HG03342 (cell line): ENCODE measurements around the gene FBXO11.

Source experiments
- ATAC-seq: cut with Tn5 transposase; IDR thresholded peaks from one replicate; pipeline ENCODE4 v1.9.1; 2021; ENCODE audit warnings: mild to moderate bottlenecking, moderate library complexity; ENCODE audit not compliant: unreplicated experiment

The FBXO11 gene

DNA sequence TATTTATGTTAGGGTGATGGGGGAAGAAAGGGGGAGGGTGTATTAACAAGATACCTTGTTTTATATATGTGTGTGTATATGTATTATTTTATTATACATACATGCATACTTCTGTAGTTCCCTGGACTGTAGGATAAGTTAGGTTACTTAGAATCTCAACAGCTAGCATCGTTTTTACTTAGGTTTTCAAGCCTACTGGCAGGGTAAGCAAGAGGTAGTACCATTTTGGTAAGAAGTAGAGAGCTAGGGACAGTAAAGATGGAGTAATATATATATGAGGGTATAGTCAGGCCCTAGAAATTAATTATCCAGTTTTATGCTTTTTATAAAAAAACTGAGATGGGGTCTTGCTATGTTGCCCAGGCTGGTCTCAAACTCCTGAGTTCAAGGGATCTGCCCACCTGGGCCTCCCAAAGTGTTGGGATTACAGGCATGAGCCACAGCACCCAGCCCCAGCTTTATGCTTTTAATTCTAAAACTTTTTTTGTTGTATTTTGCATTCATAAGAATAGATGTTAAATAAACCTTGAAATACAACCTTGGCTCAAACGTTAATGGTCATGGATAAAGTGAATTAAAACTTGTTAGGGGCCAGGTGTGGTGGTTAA, 110.1 kb downstream of the FBXO11 start:
- no peak for ATAC-seq

DNA sequence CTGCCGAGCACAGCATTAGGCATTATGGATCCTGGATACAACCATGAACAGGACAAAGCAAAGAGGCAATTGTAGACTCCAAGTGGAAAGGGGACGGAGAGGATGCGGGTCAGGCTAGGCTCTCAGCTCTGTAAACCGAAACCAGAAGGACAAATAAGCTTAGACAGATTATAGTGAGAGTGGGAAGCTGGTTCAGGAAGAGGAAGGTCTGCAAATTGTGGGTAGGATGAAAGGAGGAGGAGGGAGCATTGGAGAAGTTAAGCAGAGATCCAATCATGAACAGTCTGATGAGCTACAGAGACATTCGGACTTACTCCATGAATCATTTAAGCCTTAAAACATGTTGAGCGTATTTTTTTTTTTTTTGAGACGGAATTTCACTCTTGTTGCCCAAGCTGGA, 120.3 kb downstream of the FBXO11 start:
- no peak for ATAC-seq

DNA sequence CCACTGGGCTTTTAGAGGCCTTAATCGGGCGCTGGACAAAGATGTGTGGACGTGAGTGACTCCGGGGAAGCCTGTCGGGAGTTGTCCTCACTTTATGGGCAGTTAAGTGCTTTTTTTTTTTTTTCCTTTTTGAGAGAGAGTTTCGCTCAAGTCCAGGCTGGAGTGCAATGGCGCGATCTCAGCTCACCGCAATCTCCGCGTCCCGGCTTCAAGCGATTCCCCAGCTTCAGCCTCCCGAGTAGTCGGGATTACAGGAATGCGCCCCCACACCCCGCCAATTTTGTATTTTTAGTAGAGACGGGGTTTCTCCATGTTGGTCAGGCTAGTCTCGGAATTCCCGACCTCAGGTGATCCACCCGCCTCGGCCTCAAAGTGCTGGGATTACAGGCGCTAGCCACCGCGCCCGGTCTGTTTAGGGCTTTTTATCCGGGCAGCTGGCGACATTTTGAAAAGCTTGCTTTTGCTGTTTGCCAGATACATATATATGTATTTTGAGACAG, 121.9 kb downstream of the FBXO11 start:
- no peak for ATAC-seq

DNA sequence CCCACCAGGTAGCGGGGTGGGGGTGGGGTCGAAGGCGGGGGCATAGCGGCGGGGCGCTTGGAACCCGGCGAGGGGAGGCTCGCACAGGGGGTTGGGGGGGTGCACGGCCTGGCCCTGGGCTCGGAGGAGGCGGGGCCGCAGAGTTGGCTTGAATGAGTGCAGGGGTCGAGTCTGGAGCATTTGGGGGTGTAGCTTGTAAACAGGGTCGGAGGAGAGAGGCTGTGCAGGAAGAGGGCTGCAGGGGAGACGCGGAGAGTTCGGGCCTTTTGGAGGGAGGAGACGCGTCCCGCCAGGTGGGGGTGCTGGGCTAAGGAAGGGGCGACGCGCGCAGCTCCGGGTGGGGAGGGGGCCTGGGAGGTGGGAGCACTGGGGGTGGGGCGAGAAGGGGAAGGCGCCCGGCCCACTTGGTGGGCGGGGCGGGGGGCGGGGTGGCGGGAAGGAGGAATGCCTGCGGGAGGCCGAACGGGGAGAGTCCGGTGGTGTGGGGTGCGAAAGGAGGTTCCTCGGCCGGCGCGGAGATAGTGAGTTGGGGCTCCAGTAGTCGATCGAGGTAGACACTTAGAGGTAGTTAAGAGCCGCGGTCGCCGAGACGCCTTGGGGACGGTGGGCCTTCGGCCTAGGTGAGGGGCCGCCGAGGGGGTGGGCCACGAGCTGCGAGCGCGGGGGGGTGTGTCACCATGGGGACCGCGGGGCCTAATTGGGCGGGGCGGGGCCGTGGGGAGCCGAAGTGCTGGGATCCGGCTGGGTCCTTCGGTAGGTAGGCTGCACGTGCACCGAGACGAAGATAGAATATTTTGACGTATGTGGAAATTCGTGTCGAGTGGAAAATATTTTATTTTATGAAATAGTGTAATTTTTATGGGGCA, 122.6 kb downstream of the FBXO11 start:
- peak; percentile 28 for ATAC-seq

DNA sequence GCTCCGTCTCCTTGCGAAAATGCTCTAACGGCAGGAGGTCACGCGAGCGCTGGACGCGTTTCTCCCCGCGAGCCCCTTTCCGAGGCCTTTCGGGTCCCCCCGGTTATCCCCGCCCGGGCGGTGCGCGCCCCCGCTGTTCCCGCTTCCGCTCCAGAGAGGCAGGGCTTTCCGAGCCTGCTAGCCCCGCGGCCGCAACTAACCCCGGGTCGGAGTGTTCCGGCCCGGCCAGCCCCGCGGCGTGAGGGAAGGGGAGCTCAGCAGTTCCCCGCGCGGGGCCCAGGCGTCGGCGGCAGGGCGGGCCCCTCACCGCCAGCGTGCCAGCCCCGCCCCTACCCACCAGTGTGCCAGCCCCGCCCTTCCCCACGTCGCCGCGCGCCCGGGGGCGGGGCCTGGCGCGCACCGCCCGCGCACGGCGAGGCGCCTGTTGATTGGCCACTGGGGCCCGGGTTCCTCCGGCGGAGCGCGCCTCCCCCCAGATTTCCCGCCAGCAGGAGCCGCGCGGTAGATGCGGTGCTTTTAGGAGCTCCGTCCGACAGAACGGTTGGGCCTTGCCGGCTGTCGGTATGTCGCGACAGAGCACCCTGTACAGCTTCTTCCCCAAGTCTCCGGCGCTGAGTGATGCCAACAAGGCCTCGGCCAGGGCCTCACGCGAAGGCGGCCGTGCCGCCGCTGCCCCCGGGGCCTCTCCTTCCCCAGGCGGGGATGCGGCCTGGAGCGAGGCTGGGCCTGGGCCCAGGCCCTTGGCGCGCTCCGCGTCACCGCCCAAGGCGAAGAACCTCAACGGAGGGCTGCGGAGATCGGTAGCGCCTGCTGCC, 123.4 kb downstream of the FBXO11 start, which contains the start of gene MSH6:
TSS of gene MSH6 (plus strand) at position 475 of the 815 bp plus-strand sequence. CDS start at position 564, 89 bp downstream.
- ATAC-seq, result peak; percentile 81

DNA sequence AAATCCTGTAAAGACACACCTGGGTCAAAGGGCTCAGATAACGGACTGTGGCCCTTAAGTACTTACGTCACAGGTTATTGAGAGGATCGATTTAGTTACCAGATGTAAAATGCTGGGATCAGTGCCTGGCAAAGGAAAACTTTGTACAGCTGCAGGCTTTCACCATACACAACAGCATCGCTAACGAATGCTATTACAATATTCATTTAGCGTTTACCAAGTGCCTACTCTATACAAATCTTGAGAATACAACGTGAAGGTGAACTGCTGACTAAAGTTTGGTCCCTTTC, 124.0 kb downstream of the FBXO11 start:
- ATAC-seq, result no peak

DNA sequence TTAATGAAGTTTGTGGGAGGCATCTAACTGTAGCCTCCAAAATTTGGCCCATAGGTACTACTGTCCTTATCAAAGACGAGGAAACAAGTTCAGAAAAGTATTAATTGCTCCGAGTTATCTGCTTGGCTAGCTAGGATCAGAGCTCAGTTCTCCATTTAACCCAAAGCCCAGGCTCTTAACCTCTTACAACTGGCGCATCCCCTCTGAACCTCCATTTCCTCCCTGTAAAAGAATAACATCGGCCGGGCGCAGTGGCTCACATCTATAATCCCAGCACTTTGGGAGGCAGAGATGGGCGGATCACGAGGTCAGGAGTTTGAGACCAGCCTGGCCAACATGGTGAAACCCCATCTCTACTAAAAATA, 126.9 kb downstream of the FBXO11 start:
- ATAC-seq, result no peak

DNA sequence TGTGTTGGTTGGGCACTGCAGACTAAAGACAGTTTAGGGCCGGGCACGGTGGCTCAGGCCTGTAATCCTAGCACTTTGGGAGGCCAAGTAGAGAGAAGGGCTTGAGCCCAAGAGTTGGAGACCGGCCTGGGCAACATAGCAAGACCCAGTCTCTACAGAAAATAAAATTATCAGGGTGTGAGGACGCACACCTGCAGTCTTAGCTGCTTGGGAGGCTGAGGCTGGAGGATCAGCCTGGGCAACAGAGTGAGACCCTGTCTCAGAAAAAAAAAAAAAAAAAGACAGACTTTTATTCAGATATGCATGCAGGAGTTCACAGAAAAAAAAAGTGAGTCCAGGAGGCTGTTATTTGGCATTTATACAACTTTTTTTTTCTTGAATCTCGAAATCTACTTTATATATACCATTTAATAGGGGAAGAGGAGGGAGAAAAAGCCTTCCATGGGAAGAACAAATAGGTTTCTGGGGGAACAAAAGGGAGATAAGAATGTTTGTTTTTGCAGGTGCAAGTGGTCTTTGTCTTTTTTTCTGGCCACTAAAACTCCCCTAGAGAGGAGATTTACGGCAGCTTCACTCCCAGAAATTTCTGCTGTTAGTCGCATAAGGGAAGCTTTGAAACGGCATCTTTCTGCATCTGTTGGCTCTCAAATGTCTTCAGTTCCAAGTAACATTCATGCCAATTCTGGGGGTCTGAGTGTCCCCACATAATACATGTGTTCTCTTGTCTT, 127.4 kb downstream of the FBXO11 start:
- no peak for ATAC-seq

DNA sequence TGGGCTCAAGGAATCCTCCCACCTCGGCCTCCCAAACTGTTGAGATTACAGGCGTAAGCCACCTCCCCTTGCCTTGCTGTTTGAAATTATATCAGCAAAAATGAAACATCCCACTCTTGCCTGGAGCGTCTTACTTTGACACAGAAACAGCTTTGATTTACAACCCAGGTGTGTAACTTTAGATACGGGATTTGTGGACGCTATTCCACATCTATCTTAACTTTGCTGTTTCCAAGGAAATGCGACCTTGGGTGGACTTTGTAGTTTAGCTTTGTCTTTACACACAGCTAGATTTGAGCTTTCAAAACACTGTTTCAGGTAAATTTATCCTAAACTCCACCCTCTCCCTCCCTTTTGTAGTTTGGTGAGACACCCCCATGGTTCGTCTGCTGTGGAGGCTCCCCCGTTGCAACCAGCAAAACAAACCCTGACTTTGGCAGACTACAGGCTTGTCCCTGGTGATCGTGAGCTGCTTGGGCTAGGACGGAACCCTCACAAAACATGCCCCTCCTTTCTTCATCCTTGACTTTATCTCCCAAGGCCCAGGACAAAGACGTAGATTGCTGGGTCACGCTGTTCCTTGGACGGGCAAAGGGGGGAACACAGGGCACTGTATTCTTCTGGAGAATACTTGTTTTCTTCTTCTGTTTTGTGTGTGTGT, 128.9 kb downstream of the FBXO11 start:
- no peak for ATAC-seq

DNA sequence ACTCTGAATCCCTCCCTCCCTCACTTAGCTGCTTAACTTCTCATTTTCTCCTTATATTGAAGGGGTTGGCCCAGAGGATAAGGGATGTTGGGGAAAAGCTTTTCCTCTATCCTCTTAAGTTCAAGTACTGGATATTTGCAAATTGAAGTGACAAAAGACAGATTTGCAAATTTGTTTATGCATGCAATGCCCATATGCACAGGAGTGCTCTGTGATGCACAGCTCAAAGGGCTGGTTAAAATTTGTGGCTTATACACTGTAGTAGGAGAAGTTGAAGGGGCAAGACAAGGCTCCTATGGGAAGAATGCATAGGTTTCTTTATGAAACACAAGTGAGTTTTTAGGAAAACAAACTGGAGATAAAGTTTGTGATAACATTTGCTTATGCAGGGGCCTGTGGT, 131.7 kb downstream of the FBXO11 start:
- no peak for ATAC-seq

DNA sequence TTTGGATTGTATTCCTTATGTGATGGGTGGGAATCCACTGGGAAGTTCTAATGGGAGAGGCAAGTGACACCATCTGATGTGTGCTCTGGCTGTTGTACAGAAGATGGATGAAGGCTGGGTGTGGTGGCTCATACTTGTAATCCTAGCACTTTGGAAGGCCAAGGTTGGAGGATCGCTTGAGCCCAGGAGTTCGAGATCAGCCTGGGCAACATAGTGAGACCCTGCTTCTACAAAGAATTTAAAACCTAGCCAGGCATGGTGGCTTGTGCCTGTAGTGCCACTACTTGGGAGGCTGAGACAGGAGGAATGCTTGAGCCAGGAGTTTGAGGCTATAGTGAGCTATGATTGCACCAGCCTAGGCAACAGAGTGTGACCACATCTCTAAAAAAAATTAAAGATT, 134.0 kb downstream of the FBXO11 start:
- no peak for ATAC-seq

DNA sequence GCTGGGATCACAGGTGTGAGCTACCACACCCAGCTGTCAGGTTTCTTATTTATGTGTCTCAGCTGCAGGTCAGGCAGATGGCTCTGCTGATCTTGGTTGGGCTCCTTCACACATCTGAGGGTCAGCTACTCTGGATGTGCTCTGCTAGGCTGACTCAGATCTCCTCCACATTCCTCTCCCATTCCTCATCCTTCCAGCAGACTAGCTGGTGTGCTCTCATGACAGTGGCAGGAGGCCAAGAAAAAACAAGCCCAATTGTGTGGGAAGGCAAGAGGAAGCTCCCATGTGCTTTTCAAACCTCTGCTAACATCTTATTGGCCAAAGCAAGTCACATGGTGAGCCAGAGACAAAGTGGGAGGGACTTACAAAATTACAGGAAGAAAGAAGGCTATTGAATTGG, 135.1 kb downstream of the FBXO11 start:
- no peak for ATAC-seq

DNA sequence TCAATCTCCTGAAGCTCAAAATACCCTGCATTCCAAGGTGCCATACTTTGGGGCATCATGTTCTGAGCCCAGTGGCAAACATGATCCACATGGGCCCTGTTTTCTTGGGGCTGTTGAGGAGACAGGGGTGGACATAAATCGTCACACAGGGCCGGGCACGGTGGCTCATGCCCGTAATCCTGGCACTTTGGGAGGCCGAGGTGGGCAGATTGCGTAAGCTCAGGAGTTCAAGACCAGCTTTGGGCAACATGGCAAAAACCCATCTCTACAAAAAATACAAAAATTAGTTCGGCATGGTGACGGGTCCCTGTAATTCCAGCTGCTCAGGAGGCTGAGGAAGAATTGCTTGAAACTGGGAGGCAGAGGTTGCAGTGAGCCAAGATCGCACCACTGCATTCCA, 137.0 kb downstream of the FBXO11 start:
- ATAC-seq, result no peak

DNA sequence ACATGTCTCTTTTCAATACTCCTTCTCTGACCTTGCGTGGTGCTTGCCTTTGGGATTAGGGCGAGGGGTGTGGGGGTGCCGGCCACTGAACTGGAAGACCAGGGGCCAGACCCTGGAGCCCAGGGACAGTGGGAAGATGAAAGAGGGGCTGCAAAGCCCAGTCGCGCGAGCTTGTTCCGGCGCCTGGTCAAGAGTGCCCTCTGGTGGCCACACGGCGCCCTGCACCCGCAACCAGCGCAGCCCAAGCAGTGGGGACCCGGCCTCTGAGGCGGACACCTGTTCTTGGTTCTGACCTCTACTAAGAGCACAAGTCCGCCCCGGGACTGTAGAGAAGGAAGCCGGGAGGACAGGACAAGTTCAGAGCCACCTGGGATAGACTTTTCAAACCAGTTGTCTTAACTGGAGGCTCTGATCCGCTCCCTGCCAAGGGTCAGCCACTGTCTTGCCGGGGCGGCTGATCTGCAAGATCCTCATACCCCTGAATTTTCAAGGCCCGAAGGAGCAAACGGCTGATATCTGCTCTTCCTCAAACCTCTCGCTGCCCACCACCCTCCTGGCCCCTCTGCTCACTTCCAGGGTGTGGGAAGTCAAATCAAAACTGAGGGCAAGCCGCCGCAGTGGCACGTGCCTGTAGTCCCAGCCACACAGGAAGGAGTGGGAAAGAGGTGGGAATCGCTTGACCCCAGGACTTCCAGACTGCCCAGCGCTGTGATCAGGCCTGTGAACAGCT, 138.3 kb downstream of the FBXO11 start:
- no peak for ATAC-seq

DNA sequence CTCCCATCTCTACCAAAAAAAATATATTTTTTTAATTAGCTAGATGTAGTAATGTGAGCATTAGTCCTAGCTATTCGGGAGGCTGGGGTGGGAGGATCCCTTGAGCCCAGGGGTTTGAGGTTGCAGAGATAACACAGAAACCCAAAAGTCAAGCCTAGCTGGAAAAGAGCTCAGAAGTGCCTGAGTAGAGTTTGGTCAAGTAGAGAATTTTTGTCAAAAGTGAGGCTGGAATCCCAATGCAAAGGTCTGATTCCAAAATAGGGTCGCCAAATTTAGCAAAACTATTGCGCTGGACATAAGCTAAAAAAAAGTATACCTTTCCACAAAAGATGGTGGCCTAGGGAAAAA, 138.8 kb downstream of the FBXO11 start:
- ATAC-seq, result no peak

DNA sequence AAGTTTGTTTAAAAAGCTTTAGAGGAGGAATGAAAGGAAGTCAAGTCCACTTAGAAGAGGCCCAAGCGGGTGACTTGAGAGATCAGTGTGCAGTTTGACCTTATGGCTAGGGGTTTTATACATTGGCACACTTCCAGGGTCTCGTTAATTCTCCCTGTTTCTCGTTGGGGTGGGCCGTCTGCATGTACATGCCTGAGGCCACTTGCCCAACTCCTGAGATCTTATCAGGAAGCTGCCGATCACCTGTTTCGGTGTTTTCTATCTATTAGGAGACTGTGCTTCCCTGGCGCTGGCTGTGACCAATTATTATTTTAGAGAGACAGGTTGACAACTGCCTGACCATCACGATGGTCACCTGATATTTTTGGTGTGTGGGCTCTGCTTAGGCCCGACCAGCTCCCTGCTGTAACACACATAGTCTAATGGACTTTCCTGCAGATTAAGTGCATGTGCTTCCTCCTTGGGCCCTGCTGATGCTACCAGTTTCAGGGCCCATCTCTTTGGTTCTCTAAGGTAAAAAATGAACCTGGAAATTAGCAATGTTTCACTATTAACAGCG, 154.4 kb downstream of the FBXO11 start:
- no peak for ATAC-seq

DNA sequence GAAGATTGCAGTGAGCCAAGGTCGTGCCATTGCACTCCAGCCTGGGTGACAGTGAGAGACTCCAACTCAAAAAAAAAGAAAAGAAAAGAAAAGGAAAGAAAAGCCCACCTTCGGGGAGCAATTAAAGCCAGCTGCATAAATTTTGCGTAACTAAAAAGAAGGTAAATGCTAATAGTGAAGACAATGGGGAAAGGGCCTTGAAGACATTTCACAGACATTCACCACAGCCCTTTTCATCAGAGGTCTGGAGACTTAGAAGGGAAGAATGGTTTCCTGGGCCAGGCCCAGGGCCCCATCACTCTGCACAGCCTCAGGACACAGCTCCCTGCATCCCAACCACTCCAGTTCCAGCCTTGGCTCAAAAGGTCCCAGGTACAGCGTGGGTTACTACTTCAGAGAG, 158.4 kb downstream of the FBXO11 start:
- ATAC-seq, result no peak

DNA sequence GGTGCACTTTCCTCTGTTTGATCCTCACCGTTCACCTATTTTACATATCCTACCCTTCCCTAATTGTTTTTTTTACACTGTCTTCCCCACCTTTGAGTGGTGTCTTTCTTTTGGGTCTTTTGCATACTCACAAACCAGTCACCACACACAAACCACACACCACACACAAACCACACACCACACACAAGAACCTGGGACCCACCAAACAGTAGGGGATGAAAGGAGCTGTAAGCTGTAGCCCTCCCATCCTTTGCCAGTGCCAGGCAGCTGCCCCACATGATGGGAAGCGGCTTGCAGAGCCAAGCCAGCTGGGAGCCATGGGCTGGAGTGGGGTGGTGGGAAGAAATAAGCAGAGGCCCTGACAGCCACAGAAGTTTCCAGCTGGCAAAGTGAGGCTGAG, 162.2 kb downstream of the FBXO11 start:
- no peak for ATAC-seq

DNA sequence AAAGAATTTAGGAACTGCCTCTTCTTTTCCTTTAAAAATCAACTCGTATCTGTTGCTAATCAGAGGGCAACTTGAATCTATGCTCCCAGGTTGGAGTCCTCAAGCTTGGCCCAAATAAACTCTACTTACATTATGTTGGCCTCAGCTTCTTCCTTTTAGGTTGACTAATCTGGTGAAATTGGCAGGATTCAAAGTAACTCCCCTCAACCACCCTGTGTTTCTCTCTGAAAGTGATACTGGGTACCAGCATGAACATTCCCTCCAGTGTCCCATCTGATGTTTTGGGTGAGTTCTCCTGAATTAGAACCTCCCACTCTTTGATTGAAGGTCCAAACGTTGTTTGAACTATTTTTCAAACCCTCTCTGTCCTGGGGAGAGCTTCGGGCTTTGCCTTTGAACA, 164.7 kb downstream of the FBXO11 start:
- no peak for ATAC-seq

DNA sequence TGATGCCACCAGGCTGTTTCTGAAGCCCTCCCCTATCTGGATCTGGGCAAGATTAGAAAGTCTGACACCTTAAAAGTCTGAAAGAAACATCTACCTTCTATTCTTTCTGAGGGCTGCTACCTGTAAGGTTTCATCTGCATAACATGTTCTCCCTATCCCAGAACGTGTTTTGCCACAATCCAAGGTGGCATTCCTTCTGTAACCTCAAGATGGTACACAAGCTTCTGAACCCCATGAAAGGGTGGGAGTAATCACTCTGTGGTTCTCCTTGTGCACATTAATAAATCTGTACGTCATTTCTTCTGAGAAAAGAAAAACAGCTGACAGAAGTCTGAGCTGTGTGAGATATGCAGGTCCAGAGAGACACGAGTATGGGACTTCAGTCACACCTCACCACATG, 165.2 kb downstream of the FBXO11 start:
- no peak for ATAC-seq
